Heart right ventricle (tissue), 16 donors: Measurements from ENCODE around the gene VIT. TPM values are rescaled to one million over a fixed set of nuclear protein-coding genes. Genes with fewer than 3 reads are reported as not detected.

Source experiments
- ATAC-seq, 8 donors: fragments of 200-7000 bp; cut with Tn5 transposase; one replicate each; pipeline ENCODE4 v1.9.1; 2020; ENCODE audit warnings: mild to moderate bottlenecking in 8 of 8, moderate library complexity in 8 of 8, moderate number of reproducible peaks in 1 of 8
- DNase-seq, 2 donors: peaks; one replicate each; pipeline ENCODE4 v3.0.0-alpha.2; 2020
- H3K27ac ChIP-seq, 10 donors: fragments of 200-600 bp; sonication (generic) in 2 of 10; one replicate each; pipeline versions ENCODE4 v1.5.0 to v1.8.0; 2020 to 2022; ENCODE audit warnings: mild to moderate bottlenecking in 3 of 10
- H3K27me3 ChIP-seq, 7 donors: fragments of 200-600 bp; one replicate each; pipeline ENCODE4 v1.8.0; 2021 to 2022; ENCODE audit warnings: mild to moderate bottlenecking in 2 of 7
- H3K36me3 ChIP-seq, 9 donors: fragments of 200-600 bp; sonication (generic) in 1 of 9; one replicate each; pipeline versions ENCODE4 v1.5.0 to v1.8.0; 2020 to 2022; ENCODE audit warnings: mild to moderate bottlenecking in 2 of 9
- H3K4me1 ChIP-seq, 9 donors: fragments of 200-600 bp; sonication (generic) in 1 of 9; one replicate each; pipeline versions ENCODE4 v1.5.0 to v1.8.0; 2020 to 2022; ENCODE audit warnings: mild to moderate bottlenecking in 4 of 9
- H3K4me3 ChIP-seq, 10 donors: fragments of 200-600 bp; sonication (generic) in 2 of 10; one replicate each; pipeline versions ENCODE4 v1.5.0 to v1.8.0; 2020 to 2022; ENCODE audit warnings: mild to moderate bottlenecking in 7 of 10, moderate library complexity in 2 of 10
- H3K9me3 ChIP-seq, 11 donors: fragments of 200-600 bp in 10 of 11; sonication (generic) in 2 of 11; one replicate each; pipeline versions ENCODE4 v1.5.0 to v1.8.0; 2013 to 2022; ENCODE audit warnings: mild to moderate bottlenecking in 2 of 11, control low read depth in 1 of 11, moderate library complexity in 1 of 11
- CTCF ChIP-seq, 9 donors: fragments of 200-600 bp; sonication (generic) in 2 of 9; IDR thresholded peaks; one replicate each; pipeline versions ENCODE4 v1.5.0 to v1.8.0; 2021 to 2022; ENCODE audit warnings: antibody characterized with exemption in 9 of 9, mild to moderate bottlenecking in 5 of 9, moderate library complexity in 1 of 9
- WGBS, 2 donors: extraction: QIAGEN DNeasy Blood & Tissue Kit; methylation state at CpG; one replicate each; pipeline ENCODE4 v1.1.7; 2013; ENCODE audit warnings: inconsistent platforms in 1 of 2; 5-methylcytosine and 5-hydroxymethylcytosine counted together
- intact Hi-C, 10 donors: fragments of 100-400 bp; cut with DNase I; formaldehyde crosslinking; loops; one replicate each; pipeline versions ENCODE4 v1.11.1 to v1.14.2; 2022
- polyA plus RNA-seq, 2 donors: library from polyadenylated mRNA; stranded (reverse); fragments of 200-250 nt; gene quantifications; one replicate each; pipeline ENCODE4 v1.2.3, GENCODE V29; 2013
- total RNA-seq, 10 donors: library from RNA; stranded (reverse); fragmentation: NEBNext Ultra II Directional in 3 of 10; extraction: Animal tissue kit (Norgen Biotek cat#: 25700) in 3 of 10; gene quantifications; one replicate each; pipeline versions ENCODE4 v1.2.1 to v1.2.4, GENCODE V29; 2021 to 2023
- donor health status: Arrhythmogenic right ventricular cardiomyopathy.
- donor health status: ischemic (EF 13 %, LVEDD 7.1; RV severe dilation, severe dysfunction).
- donor health status: healthy with polysubstance abuse.
- donor health status: DM: no; HTN: yes; CAD: no.
- donor health status: DM: no; HTN: no; CAD: no.
- donor health status: ischemic (EF 25% LVEDD 6.9; RV normal size, moderate dysfunction).
- donor health status: ischemic (EF 25% LVEDD 5.7; RV mildly dilated, moderate dysfunction).
- donor health status: healthy.
- donor health status: DM: yes; HTN: yes; CAD: no.
- donor health status: Ischemic cardiomyopathy.
- donor health status: ischemic (EF 35%, LVEDD 5.7; RV mildly dilated, moderate dysfunction).
- donor health status: nonischemic (EF 11% LVEDD 7.7; RV severe dilation, severe dysfunction).
- donor health status: DM: yes; HTN: yes; CAD: no.
- donor health status: PGD.
- donor health status: ischemic (EF 29% LVEDD 5.4; RV normal size, mild dysfunction).
- donor health status: nonischemic (EF 23%, LVEDD 6.1; RV moderate dilation, normal function).

The VIT gene
- total and polyA plus RNA-seq, 12 donors: 1.2 to 23.6 (median 4.7) TPM

GRCh38 chr2:36672199-36672598 is 24.3 kb upstream of the VIT start:
- Histone ChIP-seq H3K9me3 (no peaks in the 10 kb centered on the region), H3K27ac (no peak overlapping the region), H3K36me3 (no peaks in the 10 kb centered on the region), H3K4me3 (no peak overlapping the region), H3K4me1 (peaks cover 0 to 2% (median 0%) of the 10 kb centered on the region in 9 donors), H3K27me3 (peaks cover 0 to 8% (median 0%) of the 10 kb centered on the region in 7 donors)
- no peak for DNase-seq
- WGBS, 2 donors: 52 to 78% methylated on average over 1 of the region's 1 CpG
- peak in 7 of 9 donors; percentile 23 to 52 (median 47) for TF ChIP-seq CTCF (IDR thresholded peaks at IDR 0.05)
- intact Hi-C loops: no loop called here
- no peak for ATAC-seq

- peaks cover 0 to 16% (median 0%) of the 10 kb centered on the region in 11 donors for H3K9me3 ChIP-seq
- DNase-seq (no peak), ATAC-seq (no peak)
- intact Hi-C loops: no loop called here
- H3K4me3 ChIP-seq: no peak overlapping the region
- H3K27me3 ChIP-seq: no peaks in the 10 kb centered on the region
- H3K27ac ChIP-seq: no peak overlapping the region
- H3K36me3 ChIP-seq: no peaks in the 10 kb centered on the region
- H3K4me1 ChIP-seq: peaks cover 0 to 10% (median 0%) of the 10 kb centered on the region in 9 donors
- TF ChIP-seq CTCF (IDR thresholded peaks at IDR 0.05): no peak
Measured at GRCh38 chr2:36675579-36676282, 20.8 kb upstream of the VIT start.

GRCh38 chr2:36676364-36676763 is 20.1 kb upstream of the VIT start:
- peaks cover 0 to 10% (median 0%) of the 10 kb centered on the region in 9 donors for H3K4me1 ChIP-seq
- H3K9me3 ChIP-seq: peaks cover 0 to 16% (median 0%) of the 10 kb centered on the region in 11 donors
- intact Hi-C loops: no loop called here
- no peaks in the 10 kb centered on the region for H3K27me3 ChIP-seq
- no peak overlapping the region for H3K4me3 ChIP-seq
- H3K27ac ChIP-seq: no peak overlapping the region
- no peaks in the 10 kb centered on the region for H3K36me3 ChIP-seq
- TF ChIP-seq CTCF (IDR thresholded peaks at IDR 0.05): no peak
- ATAC-seq: no peak
- 78 to 93% methylated on average over 1 of the region's 1 CpG for WGBS, 2 donors
- DNase-seq: no peak

- Histone ChIP-seq H3K4me1 (peaks cover 0 to 10% (median 0%) of the 10 kb centered on the region in 9 donors), H3K27me3 (peaks cover 0 to under 1% (median 0%) of the 10 kb centered on the region in 7 donors), H3K9me3 (peaks cover 0 to 16% (median 0%) of the 10 kb centered on the region in 11 donors), H3K4me3 (no peak overlapping the region), H3K27ac (no peak overlapping the region), H3K36me3 (no peaks in the 10 kb centered on the region)
- TF ChIP-seq CTCF (IDR thresholded peaks at IDR 0.05): no peak
- DNase-seq (no peak), ATAC-seq (no peak)
- intact Hi-C loops: no loop called here
Measured at GRCh38 chr2:36677386-36677785, 19.1 kb upstream of the VIT start.
